GM23338 (cell line): ENCODE results near the gene TUSC1. TPM values are rescaled to one million over a fixed set of nuclear protein-coding genes. Genes with fewer than 3 reads are reported as not detected.

ENCODE experiments used
- ATAC-seq: fragments of 200-7000 bp; cut with Tn5 transposase; 3 replicates; pipeline ENCODE4 v1.9.1; 2020
- DNase-seq: peaks from one replicate; pipeline ENCODE4 v3.0.0-alpha.2; 2015; ENCODE audit warnings: low spot score
- H2AFZ ChIP-seq: fragments of 200-600 bp; sonication (generic); 2 replicates; pipeline ENCODE4 v1.8.0; 2016; ENCODE audit warnings: antibody characterized with exemption, mild to moderate bottlenecking, moderate library complexity
- H3F3A ChIP-seq: fragments of 200-600 bp; sonication (generic); replicated peaks from 2 replicates; pipeline ENCODE4 v1.8.0; 2017; ENCODE audit warnings: antibody characterized with exemption, mixed run types, low read depth
- H3K27ac ChIP-seq: fragments of 200-600 bp; sonication (generic); 2 replicates; pipeline ENCODE4 v1.6.1; 2016; ENCODE audit warnings: low read depth
- H3K27me3 ChIP-seq: fragments of 200-600 bp; sonication (generic); 2 replicates; pipeline ENCODE4 v1.8.0; 2016; ENCODE audit warnings: mild to moderate bottlenecking, mixed run types, moderate library complexity; ENCODE audit not compliant: insufficient read depth
- H3K36me3 ChIP-seq: fragments of 200-600 bp; sonication (generic); 2 replicates; pipeline ENCODE4 v1.8.0; 2016; ENCODE audit warnings: mild to moderate bottlenecking; ENCODE audit not compliant: insufficient read depth
- H3K4me1 ChIP-seq: fragments of 200-600 bp; sonication (generic); 2 replicates; pipeline ENCODE4 v1.8.0; 2016; ENCODE audit warnings: mild to moderate bottlenecking, moderate library complexity; ENCODE audit not compliant: insufficient read depth
- H3K4me2 ChIP-seq: fragments of 200-600 bp; sonication (generic); 2 replicates; pipeline ENCODE4 v1.7.1; 2017; ENCODE audit warnings: mixed run types
- H3K4me3 ChIP-seq: fragments of 200-600 bp; sonication (generic); 2 replicates; pipeline ENCODE4 v1.6.1; 2016; ENCODE audit warnings: mixed run types
- H3K79me2 ChIP-seq: fragments of 200-600 bp; sonication (generic); replicated peaks from 2 replicates; pipeline ENCODE4 v1.8.0; 2017; ENCODE audit warnings: mild to moderate bottlenecking; ENCODE audit not compliant: insufficient read depth
- H3K9me2 ChIP-seq: fragments of 200-600 bp; sonication (generic); 2 replicates; pipeline ENCODE4 v1.8.0; 2017; ENCODE audit not compliant: insufficient read depth
- H4K20me1 ChIP-seq: fragments of 200-600 bp; sonication (generic); replicated peaks from 2 replicates; pipeline ENCODE4 v1.8.0; 2017; ENCODE audit warnings: mild to moderate bottlenecking; ENCODE audit not compliant: insufficient read depth
- H3K27ac Mint-ChIP-seq: 2 replicates; pipeline ENCODE4 v1.8.0; 2020; ENCODE audit warnings: inconsistent platforms, mild to moderate bottlenecking, moderate library complexity, mixed read lengths
- H3K27me3 Mint-ChIP-seq: 3 replicates; pipeline ENCODE4 v1.8.0; 2022; ENCODE audit warnings: low read depth, mild to moderate bottlenecking, moderate library complexity, mixed read lengths, inconsistent platforms; ENCODE audit not compliant: insufficient read depth, poor library complexity
- H3K36me3 Mint-ChIP-seq: 3 replicates; pipeline ENCODE4 v1.8.0; 2021; ENCODE audit warnings: low read depth, mild to moderate bottlenecking, inconsistent platforms, moderate library complexity, mixed read lengths
- H3K4me1 Mint-ChIP-seq: 3 replicates; pipeline ENCODE4 v1.8.0; 2020; ENCODE audit warnings: mild to moderate bottlenecking, inconsistent platforms, mixed read lengths
- H3K4me3 Mint-ChIP-seq: 3 replicates; pipeline ENCODE4 v1.8.0; 2021; ENCODE audit warnings: moderate library complexity, mild to moderate bottlenecking, inconsistent platforms, mixed read lengths
- H3K9me3 Mint-ChIP-seq: 3 replicates; pipeline ENCODE4 v1.8.0; 2020; ENCODE audit warnings: moderate library complexity, mild to moderate bottlenecking, inconsistent platforms, mixed read lengths
- CREB1 ChIP-seq: fragments of 250-450 bp; sonication (Bioruptor Pico); IDR thresholded peaks from 2 replicates; pipeline ENCODE4 v1.5.0; 2020; ENCODE audit warnings: low read depth, mild to moderate bottlenecking, moderate library complexity
- JUNB ChIP-seq: IDR thresholded peaks from one replicate; pipeline ENCODE4 v1.6.1; 2016; ENCODE audit warnings: antibody characterized with exemption; ENCODE audit not compliant: unreplicated experiment
- POLR2AphosphoS5 ChIP-seq: IDR thresholded peaks from 2 replicates; pipeline ENCODE4 v1.6.1; 2016; ENCODE audit warnings: antibody characterized with exemption, low read depth
- STAT1 ChIP-seq: IDR thresholded peaks from one replicate; pipeline ENCODE4 v1.6.1; 2016; ENCODE audit warnings: antibody characterized with exemption; ENCODE audit not compliant: unreplicated experiment
- ZNF114 ChIP-seq: fragments of 250-450 bp; sonication (Bioruptor Pico); IDR thresholded peaks from 2 replicates; pipeline ENCODE4 v1.5.0; 2020; ENCODE audit warnings: mild to moderate bottlenecking, moderate library complexity
- ZNF331 ChIP-seq: fragments of 250-450 bp; sonication (Bioruptor Pico); IDR thresholded peaks from 2 replicates; pipeline ENCODE4 v1.5.0; 2020; ENCODE audit warnings: low read depth, mild to moderate bottlenecking, moderate library complexity
- polyA plus RNA-seq: library from polyadenylated mRNA; unstranded; fragments of >200 nt; fragmentation: Nextera tagmentation; extraction: Ambion mirVana; gene quantifications from 2 replicates; pipeline ENCODE4 v1.2.1, GENCODE V29; 2016
- total RNA-seq: library from RNA; depleted of rRNA; stranded (reverse); fragments of >200 nt; shearing (Covaris generic); gene quantifications from 2 replicates; pipeline ENCODE4 v1.2.3, GENCODE V29; 2014
- TF ChIP-seq, protein P1 (sequence below): fragments of 250-450 bp; sonication (Bioruptor Pico); IDR thresholded peaks from 2 replicates; pipeline ENCODE4 v1.5.0; 2020; ENCODE audit warnings: mild to moderate bottlenecking, moderate library complexity
- TF ChIP-seq, protein P2 (sequence below): IDR thresholded peaks from 2 replicates; pipeline ENCODE4 v1.6.1; 2016; ENCODE audit warnings: antibody characterized with exemption
- TF ChIP-seq, protein P3 (sequence below), 2 experiments: fragments of 200-600 bp in 1 of 2; sonication (generic) in 1 of 2; conservative IDR thresholded peaks; 2 replicates each; pipeline versions ENCODE4 v1.5.1 to v1.6.1; 2016 to 2017; ENCODE audit warnings: antibody characterized with exemption in 2 of 2, low read depth in 2 of 2, mild to moderate bottlenecking in 2 of 2, moderate library complexity in 1 of 2

The TUSC1 gene
- total and polyA plus RNA-seq, 2 experiments from 2014 or later = 6.4 to 8.9 TPM

DNA sequence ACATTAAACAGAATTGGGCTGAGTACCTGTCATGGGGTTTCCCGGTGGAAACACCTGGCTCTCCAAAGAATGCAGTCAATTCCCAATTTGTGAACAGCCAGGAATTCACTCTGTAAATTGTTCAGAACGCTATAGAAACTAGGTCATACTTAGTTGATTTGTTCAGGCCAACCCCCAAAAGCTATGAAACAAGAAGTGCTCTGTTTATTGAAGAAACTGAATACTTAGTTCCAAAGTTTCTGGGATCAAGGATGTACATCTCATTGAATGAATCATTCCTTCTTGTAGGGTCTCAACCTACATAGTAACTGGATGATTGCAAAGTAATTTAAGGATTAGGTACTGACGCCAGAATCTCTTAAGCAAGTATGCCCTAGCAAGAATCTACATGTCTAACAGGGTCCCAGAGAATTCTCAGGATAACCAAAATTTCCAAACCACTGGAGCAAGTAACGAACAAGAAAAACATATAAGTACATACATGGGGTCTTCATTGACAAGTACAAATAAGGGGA is 659 bp upstream of the TUSC1 start (continued):
- TF ChIP-seq, protein P1, sequence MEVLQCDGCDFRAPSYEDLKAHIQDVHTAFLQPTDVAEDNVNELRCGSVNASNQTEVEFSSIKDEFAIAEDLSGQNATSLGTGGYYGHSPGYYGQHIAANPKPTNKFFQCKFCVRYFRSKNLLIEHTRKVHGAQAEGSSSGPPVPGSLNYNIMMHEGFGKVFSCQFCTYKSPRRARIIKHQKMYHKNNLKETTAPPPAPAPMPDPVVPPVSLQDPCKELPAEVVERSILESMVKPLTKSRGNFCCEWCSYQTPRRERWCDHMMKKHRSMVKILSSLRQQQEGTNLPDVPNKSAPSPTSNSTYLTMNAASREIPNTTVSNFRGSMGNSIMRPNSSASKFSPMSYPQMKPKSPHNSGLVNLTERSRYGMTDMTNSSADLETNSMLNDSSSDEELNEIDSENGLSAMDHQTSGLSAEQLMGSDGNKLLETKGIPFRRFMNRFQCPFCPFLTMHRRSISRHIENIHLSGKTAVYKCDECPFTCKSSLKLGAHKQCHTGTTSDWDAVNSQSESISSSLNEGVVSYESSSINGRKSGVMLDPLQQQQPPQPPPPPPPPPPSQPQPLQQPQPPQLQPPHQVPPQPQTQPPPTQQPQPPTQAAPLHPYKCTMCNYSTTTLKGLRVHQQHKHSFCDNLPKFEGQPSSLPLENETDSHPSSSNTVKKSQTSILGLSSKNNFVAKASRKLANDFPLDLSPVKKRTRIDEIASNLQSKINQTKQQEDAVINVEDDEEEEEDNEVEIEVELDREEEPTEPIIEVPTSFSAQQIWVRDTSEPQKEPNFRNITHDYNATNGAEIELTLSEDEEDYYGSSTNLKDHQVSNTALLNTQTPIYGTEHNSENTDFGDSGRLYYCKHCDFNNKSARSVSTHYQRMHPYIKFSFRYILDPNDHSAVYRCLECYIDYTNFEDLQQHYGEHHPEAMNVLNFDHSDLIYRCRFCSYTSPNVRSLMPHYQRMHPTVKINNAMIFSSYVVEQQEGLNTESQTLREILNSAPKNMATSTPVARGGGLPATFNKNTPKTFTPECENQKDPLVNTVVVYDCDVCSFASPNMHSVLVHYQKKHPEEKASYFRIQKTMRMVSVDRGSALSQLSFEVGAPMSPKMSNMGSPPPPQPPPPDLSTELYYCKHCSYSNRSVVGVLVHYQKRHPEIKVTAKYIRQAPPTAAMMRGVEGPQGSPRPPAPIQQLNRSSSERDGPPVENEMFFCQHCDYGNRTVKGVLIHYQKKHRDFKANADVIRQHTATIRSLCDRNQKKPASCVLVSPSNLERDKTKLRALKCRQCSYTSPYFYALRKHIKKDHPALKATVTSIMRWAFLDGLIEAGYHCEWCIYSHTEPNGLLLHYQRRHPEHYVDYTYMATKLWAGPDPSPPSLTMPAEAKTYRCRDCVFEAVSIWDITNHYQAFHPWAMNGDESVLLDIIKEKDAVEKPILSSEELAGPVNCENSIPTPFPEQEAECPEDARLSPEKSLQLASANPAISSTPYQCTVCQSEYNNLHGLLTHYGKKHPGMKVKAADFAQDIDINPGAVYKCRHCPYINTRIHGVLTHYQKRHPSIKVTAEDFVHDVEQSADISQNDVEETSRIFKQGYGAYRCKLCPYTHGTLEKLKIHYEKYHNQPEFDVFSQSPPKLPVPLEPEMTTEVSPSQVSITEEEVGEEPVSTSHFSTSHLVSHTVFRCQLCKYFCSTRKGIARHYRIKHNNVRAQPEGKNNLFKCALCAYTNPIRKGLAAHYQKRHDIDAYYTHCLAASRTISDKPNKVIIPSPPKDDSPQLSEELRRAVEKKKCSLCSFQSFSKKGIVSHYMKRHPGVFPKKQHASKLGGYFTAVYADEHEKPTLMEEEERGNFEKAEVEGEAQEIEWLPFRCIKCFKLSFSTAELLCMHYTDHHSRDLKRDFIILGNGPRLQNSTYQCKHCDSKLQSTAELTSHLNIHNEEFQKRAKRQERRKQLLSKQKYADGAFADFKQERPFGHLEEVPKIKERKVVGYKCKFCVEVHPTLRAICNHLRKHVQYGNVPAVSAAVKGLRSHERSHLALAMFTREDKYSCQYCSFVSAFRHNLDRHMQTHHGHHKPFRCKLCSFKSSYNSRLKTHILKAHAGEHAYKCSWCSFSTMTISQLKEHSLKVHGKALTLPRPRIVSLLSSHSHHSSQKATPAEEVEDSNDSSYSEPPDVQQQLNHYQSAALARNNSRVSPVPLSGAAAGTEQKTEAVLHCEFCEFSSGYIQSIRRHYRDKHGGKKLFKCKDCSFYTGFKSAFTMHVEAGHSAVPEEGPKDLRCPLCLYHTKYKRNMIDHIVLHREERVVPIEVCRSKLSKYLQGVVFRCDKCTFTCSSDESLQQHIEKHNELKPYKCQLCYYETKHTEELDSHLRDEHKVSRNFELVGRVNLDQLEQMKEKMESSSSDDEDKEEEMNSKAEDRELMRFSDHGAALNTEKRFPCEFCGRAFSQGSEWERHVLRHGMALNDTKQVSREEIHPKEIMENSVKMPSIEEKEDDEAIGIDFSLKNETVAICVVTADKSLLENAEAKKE (CRISPR knock-in tag) = no peak
- TF ChIP-seq, protein P2, sequence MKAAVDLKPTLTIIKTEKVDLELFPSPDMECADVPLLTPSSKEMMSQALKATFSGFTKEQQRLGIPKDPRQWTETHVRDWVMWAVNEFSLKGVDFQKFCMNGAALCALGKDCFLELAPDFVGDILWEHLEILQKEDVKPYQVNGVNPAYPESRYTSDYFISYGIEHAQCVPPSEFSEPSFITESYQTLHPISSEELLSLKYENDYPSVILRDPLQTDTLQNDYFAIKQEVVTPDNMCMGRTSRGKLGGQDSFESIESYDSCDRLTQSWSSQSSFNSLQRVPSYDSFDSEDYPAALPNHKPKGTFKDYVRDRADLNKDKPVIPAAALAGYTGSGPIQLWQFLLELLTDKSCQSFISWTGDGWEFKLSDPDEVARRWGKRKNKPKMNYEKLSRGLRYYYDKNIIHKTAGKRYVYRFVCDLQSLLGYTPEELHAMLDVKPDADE = no peak
- TF ChIP-seq ZNF114 (CRISPR knock-in tag) = no peak
- TF ChIP-seq ZNF331 (CRISPR knock-in tag) = no peak
- TF ChIP-seq POLR2AphosphoS5 = no peak
- TF ChIP-seq JUNB = no peak

DNA sequence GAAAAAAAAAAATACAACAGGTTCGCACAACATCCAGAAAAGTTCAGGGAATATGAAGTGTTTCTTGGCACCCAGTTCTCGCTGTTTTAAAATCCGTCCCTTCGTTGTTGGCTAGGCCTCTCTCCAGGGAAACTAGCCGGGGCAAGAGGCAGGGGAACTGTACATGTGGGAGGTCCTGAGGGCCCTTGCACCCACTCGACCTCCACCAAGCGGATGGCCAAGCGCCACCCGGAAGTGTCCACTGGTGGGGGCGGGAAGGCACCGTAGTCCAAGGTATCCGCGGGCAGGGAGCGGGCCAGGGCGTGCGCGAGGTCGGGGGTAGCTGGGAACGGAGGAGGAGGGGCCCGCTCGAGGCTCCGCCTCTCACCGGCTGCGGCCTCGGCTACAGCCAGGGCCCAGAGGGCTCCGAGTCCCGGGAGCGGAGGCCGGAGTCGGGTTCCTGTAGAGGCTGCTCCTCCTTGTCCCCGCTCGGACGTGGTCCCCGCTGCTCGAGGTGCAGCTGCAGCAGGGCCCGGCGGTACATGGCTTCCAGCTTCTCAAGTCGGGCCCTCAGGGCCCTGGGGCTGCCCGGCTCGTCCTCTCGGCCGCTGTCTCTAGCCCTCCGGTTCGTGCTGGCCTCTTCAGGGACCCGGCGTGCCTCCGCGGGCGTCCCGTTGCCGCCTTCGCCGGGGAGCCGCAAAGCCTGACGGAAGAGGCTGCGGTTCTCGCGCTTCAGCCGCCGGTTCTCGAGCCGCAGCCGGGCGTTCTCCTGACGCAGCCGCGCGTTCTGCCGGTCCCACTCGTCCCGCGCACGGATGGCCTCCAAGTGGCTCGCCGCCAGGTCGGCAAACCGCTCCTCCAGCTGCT is 720 bp downstream of the TUSC1 start:
- Mint-ChIP-seq H3K4me3 (peak overlapping the region; percentile 59), H3K4me1 (peaks cover 20% of the 10 kb centered on the region), H3K27me3 (peaks cover 2% of the 10 kb centered on the region), H3K9me3 (peaks cover 3% of the 10 kb centered on the region; the same call in 1 of the 3 replicates), H3K36me3 (no peaks in the 10 kb centered on the region; the same call in 1 of the 3 replicates), H3K27ac (no peak overlapping the region)
- Histone ChIP-seq H3K4me1 (peaks cover 24% of the 10 kb centered on the region), H3K4me3 (peak overlapping the region; percentile 70), H3K79me2 (no peaks in the 10 kb centered on the region), H3K27me3 (peaks cover 13% of the 10 kb centered on the region), H3K27ac (no peak overlapping the region), H3K4me2 (peak overlapping the region; percentile 82), H3F3A (no peaks in the 10 kb centered on the region), H3K36me3 (no peaks in the 10 kb centered on the region), H3K9me2 (no peaks in the 10 kb centered on the region), H4K20me1 (no peaks in the 10 kb centered on the region), H2AFZ (peak overlapping the region; percentile 84)
- ATAC-seq (peak; percentile 89), DNase-seq (peak; percentile 77)
- TF ChIP-seq STAT1 (no peak), JUNB (no peak), POLR2AphosphoS5 (peak; percentile 80), CREB1 (CRISPR knock-in tag) (no peak), ZNF331 (CRISPR knock-in tag) (no peak)
- TF ChIP-seq, protein P3, sequence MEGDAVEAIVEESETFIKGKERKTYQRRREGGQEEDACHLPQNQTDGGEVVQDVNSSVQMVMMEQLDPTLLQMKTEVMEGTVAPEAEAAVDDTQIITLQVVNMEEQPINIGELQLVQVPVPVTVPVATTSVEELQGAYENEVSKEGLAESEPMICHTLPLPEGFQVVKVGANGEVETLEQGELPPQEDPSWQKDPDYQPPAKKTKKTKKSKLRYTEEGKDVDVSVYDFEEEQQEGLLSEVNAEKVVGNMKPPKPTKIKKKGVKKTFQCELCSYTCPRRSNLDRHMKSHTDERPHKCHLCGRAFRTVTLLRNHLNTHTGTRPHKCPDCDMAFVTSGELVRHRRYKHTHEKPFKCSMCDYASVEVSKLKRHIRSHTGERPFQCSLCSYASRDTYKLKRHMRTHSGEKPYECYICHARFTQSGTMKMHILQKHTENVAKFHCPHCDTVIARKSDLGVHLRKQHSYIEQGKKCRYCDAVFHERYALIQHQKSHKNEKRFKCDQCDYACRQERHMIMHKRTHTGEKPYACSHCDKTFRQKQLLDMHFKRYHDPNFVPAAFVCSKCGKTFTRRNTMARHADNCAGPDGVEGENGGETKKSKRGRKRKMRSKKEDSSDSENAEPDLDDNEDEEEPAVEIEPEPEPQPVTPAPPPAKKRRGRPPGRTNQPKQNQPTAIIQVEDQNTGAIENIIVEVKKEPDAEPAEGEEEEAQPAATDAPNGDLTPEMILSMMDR (conservative IDR thresholded peaks at IDR 0.05; ENCODE audit: low read depth in 2 of 2) = no peak
- TF ChIP-seq, protein P2 = 0 out of 2 replicates have a peak, but pooled peaks have one; percentile 11
